K562 (cell line): ENCODE measurements around the gene PACS1. TPM values are rescaled to one million over a fixed set of nuclear protein-coding genes. Genes with fewer than 3 reads are reported as not detected.

ENCODE experiments used
- ZNF551 ChIP-seq: fragments of 250-450 bp; sonication (Bioruptor Pico); IDR thresholded peaks from 2 replicates; pipeline ENCODE4 v1.5.0; 2021; ENCODE audit warnings: mild to moderate bottlenecking, moderate library complexity
- polyA plus RNA-seq, 8 experiments: library from polyadenylated mRNA; depleted of rRNA in 4 of 8; stranded (reverse) in 5 of 8; unstranded in 3 of 8; fragments of >200 nt; fragmentation: Nextera tagmentation in 2 of 8; fragmentation: Illumina TruSeq in 1 of 8; extraction: Ambion mirVana in 2 of 8; extraction: Trizol in 1 of 8; gene quantifications; 2 replicates each; pipeline versions ENCODE4 v1.2.1 to v1.2.3, GENCODE V29; 2011 to 2014; ENCODE audit warnings: inconsistent platforms in 1 of 8, missing spikeins in 1 of 8
- total RNA-seq, 7 experiments: library from RNA; depleted of rRNA in 6 of 7; stranded (reverse); fragments of >200 nt in 6 of 7; fragmentation: Illumina TruSeq in 2 of 7; extraction: Trizol in 2 of 7; gene quantifications; 2 replicates each; pipeline versions ENCODE4 v1.2.1 to v1.2.3, GENCODE V29; 2011 to 2021; ENCODE audit warnings: low replicate concordance in 1 of 7
- TF ChIP-seq, protein P1 (sequence below): sonication (generic); formaldehyde crosslinking; IDR thresholded peaks from 2 replicates; pipeline ENCODE4 v1.8.0; 2022; ENCODE audit warnings: missing genetic modification reagents, mild to moderate bottlenecking, borderline replicate concordance
- TF ChIP-seq, protein P2 (sequence below), 2 experiments: fragments of 450-650 bp; IDR thresholded peaks; 2 replicates each; pipeline ENCODE4 v1.6.1; 2016

The PACS1 gene
- total and polyA plus RNA-seq, 9 of the 15 experiments (the other 6 are each of a cell fraction or from before 2014, with no cell fraction given): 0.34 to 28.1 (median 8.5) TPM

DNA sequence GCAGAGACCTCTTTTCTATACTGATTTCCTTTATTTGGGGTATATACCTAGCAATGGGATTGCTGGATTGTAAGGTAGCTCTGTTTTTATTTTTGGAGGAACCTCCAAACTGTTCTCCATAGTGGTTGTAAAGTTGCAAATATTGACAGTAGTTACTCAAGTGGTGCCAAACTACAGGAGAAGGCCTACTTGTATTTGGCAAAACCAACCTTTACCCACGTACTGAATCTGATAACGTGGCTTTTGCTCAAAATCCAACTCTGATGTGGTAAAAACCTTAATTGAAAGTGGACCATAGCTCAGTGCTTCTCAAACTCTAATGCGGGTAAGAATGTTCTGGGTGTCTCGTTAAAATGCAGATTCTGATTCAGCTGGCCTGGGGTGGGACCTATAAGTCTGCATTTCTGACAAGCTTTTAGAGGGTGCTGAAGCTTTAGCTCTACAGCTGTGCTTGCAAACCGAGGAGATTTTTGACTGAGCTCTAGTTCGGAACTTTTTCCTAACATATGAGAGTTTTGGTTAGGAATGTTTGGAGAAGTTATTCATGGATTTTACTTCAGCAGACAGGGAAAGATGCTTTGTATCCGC, 69.8 kb downstream of the PACS1 start (continued):
- TF ChIP-seq, protein P1, sequence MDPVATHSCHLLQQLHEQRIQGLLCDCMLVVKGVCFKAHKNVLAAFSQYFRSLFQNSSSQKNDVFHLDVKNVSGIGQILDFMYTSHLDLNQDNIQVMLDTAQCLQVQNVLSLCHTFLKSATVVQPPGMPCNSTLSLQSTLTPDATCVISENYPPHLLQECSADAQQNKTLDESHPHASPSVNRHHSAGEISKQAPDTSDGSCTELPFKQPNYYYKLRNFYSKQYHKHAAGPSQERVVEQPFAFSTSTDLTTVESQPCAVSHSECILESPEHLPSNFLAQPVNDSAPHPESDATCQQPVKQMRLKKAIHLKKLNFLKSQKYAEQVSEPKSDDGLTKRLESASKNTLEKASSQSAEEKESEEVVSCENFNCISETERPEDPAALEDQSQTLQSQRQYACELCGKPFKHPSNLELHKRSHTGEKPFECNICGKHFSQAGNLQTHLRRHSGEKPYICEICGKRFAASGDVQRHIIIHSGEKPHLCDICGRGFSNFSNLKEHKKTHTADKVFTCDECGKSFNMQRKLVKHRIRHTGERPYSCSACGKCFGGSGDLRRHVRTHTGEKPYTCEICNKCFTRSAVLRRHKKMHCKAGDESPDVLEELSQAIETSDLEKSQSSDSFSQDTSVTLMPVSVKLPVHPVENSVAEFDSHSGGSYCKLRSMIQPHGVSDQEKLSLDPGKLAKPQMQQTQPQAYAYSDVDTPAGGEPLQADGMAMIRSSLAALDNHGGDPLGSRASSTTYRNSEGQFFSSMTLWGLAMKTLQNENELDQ (CRISPR knock-in tag): no peak
- TF ChIP-seq, protein P2, sequence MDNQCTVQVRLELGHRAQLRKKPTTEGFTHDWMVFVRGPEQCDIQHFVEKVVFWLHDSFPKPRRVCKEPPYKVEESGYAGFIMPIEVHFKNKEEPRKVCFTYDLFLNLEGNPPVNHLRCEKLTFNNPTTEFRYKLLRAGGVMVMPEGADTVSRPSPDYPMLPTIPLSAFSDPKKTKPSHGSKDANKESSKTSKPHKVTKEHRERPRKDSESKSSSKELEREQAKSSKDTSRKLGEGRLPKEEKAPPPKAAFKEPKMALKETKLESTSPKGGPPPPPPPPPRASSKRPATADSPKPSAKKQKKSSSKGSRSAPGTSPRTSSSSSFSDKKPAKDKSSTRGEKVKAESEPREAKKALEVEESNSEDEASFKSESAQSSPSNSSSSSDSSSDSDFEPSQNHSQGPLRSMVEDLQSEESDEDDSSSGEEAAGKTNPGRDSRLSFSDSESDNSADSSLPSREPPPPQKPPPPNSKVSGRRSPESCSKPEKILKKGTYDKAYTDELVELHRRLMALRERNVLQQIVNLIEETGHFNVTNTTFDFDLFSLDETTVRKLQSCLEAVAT (IDR thresholded peaks at IDR 0.05): no peak
- no peak for TF ChIP-seq ZNF551 (CRISPR knock-in tag)
- TF ChIP-seq, all 486 proteins: peak for 0
